Measurements from ENCODE around the gene MYBPHL. TPM values are rescaled to one million over a fixed set of nuclear protein-coding genes. Genes with fewer than 3 reads are reported as not detected.

The MYBPHL gene
- total RNA-seq, 1 donor from 2014 or later: not detected

DNA sequence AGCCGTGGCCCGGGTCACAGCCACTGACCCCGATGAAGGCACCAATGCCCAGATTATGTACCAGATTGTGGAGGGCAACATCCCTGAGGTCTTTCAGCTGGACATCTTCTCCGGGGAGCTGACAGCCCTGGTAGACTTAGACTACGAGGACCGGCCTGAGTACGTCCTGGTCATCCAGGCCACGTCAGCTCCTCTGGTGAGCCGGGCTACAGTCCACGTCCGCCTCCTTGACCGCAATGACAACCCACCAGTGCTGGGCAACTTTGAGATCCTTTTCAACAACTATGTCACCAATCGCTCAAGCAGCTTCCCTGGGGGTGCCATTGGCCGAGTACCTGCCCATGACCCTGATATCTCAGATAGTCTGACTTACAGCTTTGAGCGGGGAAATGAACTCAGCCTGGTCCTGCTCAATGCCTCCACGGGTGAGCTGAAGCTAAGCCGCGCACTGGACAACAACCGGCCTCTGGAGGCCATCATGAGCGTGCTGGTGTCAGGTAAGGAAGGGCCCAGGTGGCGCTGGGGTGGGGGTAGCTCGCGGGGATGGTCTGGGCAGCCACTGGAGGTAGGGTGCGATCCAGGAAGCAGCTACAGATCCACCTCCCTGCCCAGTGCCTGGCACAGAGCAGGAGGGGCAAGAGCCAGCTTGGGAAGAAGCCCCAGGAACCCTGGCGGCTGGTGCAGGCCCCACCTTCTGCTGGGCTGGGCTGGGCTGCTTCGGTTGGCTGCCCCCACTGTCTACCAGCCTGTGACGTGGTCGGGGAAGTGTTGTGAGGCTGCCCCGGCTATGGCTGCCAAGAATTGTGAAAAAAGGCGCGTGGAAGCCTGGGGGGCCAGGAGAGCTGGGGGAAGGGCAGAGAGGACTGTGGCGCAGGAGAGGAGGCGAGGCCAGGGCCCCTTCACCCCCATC, 53.7 kb downstream of the MYBPHL start:
- peak; percentile 77 for DNase-seq (ENCODE audit: low read depth)

DNA sequence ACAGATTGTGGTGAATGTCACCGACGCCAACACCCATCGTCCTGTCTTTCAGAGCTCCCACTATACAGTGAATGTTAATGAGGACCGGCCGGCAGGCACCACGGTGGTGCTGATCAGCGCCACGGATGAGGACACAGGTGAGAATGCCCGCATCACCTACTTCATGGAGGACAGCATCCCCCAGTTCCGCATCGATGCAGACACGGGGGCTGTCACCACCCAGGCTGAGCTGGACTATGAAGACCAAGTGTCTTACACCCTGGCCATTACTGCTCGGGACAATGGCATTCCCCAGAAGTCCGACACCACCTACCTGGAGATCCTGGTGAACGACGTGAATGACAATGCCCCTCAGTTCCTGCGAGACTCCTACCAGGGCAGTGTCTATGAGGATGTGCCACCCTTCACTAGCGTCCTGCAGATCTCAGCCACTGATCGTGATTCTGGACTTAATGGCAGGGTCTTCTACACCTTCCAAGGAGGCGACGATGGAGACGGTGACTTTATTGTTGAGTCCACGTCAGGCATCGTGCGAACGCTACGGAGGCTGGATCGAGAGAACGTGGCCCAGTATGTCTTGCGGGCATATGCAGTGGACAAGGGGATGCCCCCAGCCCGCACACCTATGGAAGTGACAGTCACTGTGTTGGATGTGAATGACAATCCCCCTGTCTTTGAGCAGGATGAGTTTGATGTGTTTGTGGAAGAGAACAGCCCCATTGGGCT, 54.5 kb downstream of the MYBPHL start:
- DNase-seq (ENCODE audit: low read depth): no peak

DNA sequence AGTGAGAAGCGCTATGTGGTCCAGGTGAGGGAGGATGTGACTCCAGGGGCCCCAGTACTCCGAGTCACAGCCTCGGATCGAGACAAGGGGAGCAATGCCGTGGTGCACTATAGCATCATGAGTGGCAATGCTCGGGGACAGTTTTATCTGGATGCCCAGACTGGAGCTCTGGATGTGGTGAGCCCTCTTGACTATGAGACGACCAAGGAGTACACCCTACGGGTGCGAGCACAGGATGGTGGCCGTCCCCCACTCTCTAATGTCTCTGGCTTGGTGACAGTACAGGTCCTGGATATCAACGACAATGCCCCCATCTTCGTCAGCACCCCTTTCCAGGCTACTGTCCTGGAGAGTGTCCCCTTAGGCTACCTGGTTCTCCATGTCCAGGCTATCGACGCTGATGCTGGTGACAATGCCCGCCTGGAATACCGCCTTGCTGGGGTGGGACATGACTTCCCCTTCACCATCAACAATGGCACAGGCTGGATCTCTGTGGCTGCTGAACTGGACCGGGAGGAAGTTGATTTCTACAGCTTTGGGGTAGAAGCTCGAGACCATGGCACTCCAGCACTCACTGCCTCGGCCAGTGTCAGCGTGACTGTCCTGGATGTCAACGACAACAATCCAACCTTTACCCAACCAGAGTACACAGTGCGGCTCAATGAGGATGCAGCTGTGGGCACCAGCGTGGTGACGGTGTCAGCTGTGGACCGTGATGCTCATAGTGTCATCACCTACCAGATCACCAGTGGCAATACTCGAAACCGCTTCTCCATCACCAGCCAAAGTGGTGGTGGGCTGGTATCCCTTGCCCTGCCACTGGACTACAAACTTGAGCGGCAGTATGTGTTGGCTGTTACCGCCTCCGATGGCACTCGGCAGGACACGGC, 55.3 kb downstream of the MYBPHL start:
- DNase-seq (ENCODE audit: low read depth): no peak

DNA sequence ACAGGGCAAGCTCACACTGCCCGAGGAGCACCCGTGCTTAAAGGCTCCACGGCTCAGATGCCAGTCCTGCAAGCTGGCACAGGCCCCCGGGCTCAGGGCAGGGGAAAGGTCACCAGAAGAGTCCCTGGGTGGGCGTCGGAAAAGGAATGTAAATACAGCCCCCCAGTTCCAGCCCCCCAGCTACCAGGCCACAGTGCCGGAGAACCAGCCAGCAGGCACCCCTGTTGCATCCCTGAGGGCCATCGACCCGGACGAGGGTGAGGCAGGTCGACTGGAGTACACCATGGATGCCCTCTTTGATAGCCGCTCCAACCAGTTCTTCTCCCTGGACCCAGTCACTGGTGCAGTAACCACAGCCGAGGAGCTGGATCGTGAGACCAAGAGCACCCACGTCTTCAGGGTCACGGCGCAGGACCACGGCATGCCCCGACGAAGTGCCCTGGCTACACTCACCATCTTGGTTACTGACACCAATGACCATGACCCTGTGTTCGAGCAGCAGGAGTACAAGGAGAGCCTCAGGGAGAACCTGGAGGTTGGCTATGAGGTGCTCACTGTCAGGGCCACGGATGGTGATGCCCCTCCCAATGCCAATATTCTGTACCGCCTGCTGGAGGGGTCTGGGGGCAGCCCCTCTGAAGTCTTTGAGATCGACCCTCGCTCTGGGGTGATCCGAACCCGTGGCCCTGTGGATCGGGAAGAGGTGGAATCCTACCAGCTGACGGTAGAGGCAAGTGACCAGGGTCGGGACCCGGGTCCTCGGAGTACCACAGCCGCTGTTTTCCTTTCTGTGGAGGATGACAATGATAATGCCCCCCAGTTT, 56.1 kb downstream of the MYBPHL start:
- no peak for DNase-seq (ENCODE audit: low read depth)

DNA sequence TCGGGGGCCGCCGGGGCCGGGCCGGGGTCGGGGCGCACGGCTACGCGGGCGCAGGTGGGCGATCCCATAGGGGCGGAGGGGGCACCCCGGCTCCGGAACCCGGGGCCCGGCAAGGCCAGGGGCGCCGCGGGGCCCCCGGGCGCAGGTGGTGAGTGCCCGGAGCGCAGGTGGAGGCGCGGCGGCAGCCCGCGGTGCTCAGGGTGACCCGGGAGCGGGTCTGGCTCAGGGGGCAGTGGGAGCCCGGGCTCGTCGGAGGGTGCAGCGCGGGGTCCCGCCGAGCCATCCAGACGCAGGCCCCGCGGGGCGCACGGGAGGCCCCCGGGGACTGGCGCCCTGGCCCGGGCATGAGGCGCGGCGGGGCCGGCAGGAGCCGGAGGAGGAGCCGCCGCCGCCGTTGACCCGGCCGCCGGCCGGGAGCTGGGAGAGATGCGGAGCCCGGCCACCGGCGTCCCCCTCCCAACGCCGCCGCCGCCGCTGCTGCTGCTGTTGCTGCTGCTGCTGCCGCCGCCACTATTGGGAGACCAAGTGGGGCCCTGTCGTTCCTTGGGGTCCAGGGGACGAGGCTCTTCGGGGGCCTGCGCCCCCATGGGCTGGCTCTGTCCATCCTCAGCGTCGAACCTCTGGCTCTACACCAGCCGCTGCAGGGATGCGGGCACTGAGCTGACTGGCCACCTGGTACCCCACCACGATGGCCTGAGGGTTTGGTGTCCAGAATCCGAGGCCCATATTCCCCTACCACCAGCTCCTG, 57.0 kb downstream of the MYBPHL start:
- DNase-seq (ENCODE audit: low read depth): no peak

DNA sequence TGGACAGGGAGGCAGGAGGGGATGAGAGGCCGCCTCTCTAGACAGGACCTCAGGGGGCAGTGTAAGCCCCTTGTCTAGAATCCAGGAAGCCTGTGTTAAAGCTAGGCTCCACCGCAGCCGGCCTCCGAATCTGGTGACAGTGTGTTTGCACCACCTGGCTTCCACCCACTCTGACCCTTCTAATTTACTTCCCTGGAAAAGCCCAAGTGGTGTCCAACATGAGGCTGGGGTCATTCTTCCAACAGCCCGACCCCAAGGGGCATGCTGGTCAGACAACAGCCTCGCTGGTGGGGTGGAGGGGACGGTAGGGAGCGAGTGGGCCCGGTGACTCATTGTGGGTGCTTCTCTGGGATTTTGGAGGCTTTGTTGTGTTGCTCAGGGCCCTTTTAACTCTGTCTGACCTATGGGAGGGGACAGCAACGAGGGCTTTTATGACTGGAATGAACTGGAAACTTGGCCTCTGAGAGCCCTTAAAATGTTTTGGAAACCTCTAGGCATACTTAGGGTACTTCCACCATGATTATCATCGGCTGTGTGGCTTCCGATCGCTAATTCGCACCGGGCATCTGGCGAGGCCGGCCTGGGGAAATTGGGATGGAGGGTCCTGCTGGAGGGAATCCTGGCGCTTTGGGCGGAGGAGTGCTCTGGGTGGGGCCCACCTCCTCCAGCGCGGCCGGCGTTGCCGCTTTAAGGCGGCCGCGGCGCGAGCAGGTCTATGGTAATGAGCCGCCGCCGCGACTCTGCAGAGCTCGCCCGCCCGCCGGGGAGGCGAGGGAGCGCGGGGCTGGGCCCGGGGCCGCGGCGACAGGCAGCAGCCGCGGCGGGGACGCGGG, 57.8 kb downstream of the MYBPHL start, which contains the start of gene CELSR2:
Gene CELSR2 (plus strand): TSS at position 743 of the 833 bp plus-strand sequence. CDS start 541 bp downstream, outside the sequence.
- DNase-seq (ENCODE audit: low read depth): peak; percentile 13

DNA sequence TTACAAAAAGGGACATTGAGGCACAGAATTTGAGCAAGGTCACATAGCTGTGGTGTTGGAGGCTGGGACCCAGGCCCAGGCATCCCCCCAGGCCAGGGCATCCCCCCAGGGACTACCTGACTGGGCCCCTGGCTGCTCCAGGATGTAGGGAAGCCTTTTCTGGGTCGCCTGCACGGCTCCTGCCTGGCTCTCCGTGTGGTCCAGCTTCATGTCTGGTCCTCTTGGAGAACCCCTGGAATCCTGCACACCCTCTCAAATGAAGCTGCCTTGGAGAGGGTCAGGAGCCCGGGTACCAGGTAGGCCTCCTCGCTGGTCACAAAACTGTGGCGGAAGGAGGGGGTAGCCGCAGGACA, 58.4 kb downstream of the MYBPHL start:
- DNase-seq (ENCODE audit: low read depth): no peak

DNA sequence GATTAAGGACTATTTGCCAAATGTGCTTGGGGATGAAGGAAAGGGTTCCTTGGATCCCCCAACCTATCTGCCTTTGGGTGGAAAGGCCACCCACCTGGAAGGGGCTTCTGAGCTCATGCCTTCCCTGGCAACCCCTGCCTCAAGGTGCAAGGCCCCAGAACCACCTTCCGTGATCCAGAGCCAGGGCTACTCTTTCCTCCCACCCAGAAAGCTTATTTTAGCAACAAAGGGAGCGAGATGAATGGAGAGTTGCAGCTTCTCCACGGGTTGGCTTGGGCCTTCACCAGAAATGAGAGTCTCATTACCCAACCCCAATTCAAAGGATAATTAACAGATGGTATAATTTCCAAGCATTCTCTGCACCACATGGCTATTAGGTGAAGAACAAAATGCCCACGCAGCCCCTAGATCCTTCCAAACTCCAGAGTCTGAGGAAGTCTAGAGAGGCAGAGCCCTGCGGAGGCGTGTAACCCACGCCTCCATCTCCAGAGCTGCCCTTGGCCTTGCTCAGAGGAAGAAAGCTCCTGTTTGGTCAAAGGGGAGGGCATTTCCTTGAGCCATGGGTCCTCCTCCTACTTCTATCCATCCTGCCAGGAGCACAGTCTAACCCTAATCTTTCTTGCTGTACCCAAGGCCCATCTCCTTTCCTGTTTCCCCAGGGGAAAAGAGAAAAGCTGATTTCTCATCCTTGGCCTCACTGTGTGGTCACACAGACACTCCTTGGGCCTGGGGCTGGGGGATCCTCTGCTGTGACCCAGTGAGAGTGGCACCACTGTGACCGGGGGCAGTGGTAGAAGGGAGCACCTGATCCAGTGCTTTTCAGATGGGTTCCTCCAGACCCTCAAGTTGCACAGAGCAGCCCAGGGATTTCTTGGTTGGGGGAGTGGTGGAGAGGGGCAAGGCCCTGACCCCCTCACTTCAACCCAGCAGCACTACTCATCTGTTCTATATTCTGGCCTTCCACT, 59.1 kb downstream of the MYBPHL start:
- no peak for DNase-seq (ENCODE audit: low read depth)

DNA sequence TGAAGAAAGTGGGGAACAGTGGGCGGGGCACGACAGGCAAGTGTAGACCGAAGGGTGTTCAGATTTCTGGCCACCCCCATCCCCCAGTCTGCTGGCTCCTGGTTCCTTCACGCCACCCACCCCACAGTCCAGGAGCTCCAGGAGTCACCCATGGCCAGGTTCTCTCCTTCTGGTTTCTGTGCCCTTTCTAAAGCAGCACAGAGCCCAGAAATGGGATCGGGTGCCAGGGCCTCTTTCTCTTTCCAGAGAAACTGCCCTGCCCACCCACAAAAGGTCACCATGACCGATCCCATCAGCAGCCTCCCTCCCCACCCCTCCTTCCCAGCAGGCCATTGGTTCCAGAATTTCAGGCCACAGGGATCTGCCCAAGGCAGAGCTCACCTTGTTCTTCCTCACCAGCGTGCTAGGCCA, 60.7 kb downstream of the MYBPHL start:
- no peak for DNase-seq (ENCODE audit: low read depth)

DNA sequence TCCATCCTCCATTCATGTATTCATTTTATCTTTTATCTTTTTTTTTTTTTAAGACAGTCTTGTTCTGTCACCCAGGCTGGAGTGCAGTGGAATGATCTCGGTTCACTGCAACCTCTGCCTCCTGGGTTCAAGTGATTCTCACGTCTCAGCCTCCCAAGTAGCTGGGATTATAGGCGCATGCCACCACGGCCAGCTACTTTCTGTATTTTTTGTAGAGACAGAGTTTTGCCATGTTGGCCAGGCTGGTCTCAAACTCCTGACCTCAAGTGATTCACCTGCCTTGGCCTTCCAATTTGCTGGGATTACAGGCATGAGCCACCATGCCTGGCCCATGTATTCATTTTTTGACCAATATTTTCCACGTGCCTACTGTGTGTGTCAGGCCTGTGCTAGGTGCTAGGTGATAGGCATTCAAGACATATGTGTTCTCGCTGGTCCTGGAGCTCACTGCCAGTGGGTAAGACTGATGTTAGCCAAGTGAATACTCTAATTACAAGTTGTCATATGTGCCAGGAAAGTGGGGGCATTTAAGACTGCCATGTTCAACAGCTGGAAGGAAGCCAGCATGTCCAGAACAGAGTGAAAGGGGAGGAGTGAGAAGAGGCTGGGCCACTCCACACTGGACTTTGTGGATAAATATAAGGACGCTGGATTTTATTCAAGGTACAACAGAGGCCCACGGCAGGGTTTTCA, 62.8 kb downstream of the MYBPHL start:
- no peak for DNase-seq (ENCODE audit: low read depth)

DNA sequence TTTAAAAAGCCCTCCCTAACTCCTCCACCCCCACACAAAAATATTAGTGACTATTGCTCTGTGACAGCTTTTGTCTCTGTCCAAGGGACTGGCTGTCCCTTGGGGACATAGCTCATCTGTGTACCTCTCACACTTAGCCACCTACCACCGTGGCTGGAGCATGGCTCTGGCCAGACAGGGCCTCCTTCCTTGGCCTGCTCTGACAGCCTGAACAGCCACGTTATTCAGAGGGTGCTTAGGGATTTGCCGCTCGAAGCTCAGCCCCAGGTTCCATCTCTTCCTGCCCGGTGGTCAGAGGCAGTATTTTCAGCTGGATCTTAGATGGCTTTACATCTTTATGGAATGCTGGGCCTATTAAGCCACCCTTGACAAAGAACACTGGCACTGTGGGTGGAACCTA, 63.6 kb downstream of the MYBPHL start:
- DNase-seq (ENCODE audit: low read depth): no peak

DNA sequence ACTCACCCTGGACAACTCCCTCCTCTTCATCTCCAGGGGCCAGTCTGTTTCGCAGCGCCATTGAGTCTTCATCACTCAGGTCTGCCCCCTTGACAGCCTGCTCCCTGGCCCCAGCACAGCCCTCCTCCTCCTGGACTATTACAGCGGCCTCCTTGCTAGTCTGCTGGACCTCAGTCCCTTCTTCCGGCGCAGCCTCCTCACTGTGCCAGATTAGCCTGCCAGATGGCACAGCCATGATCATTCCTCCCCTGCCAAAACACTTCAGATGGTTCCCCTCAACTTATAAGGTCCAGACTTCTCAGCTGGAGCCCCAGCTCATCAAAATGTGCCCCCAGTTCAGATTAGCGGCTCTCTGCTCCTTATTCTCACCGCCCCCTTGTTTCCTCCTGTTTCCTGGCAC, 64.4 kb downstream of the MYBPHL start:
- DNase-seq (ENCODE audit: low read depth): no peak

Other genes with a start within 250 kb of the MYBPHL start
- 114 and 177 TPM in 2 replicates for gene TAF13, start 231.0 kb downstream of the MYBPHL start, total RNA-seq
- 21.4 and 32.1 TPM in 2 replicates for gene TMEM167B, start 216.2 kb downstream of the MYBPHL start, total RNA-seq
- gene ELAPOR1, start 192.9 kb downstream of the MYBPHL start, total RNA-seq: 0.17 and 0.99 TPM in 2 replicates
- 223 and 265 TPM in 2 replicates for gene SARS1, start 93.1 kb downstream of the MYBPHL start, total RNA-seq
- 8.5 and 75.9 TPM in 2 replicates for gene CELSR2, start 57.5 kb downstream of the MYBPHL start, total RNA-seq
- gene PSRC1, start 23.9 kb downstream of the MYBPHL start, total RNA-seq: 1.5 and 2.1 TPM in 2 replicates
- gene SORT1, start 90.9 kb upstream of the MYBPHL start, total RNA-seq: 53.0 and 96.6 TPM in 2 replicates
- 60.9 and 93.9 TPM in 2 replicates for gene PSMA5, start 119.4 kb upstream of the MYBPHL start, total RNA-seq
- 0.45 TPM in 1 of 2 replicates, not detected in the other for gene SYPL2, start 159.5 kb upstream of the MYBPHL start, total RNA-seq
- gene ATXN7L2, start 176.9 kb upstream of the MYBPHL start, total RNA-seq: 1.5 and 1.6 TPM in 2 replicates
- gene CYB561D1, start 187.1 kb upstream of the MYBPHL start, total RNA-seq: 8.0 and 14.8 TPM in 2 replicates
- 1.2 and 4.1 TPM in 2 replicates for gene AMIGO1, start 202.7 kb upstream of the MYBPHL start, total RNA-seq
- gene GPR61, start 232.9 kb upstream of the MYBPHL start, total RNA-seq: 0.15 TPM in 1 of 2 replicates, not detected in the other
- gene GNAI3, start 241.6 kb upstream of the MYBPHL start, total RNA-seq: 25.0 and 25.9 TPM in 2 replicates